GM12878 (cell line): Measurements from ENCODE around the gene TMEM72. TPM values are rescaled to one million over a fixed set of nuclear protein-coding genes. Genes with fewer than 3 reads are reported as not detected.

Source experiments
- ATAC-seq: fragments of 200-7000 bp; cut with Tn5 transposase; 3 replicates; pipeline ENCODE4 v1.9.1; 2020; ENCODE audit warnings: mild to moderate bottlenecking, moderate library complexity
- BruUV-seq: library from RNA; stranded (reverse); fragments of 400-500 nt; replicated peaks from 2 replicates; lab custom pipeline; 2021; lab: Mats Ljungman, UMichigan
- CTCF ChIA-PET: fragments of 300-600 bp; sonication (Branson Sonifier 250); formaldehyde crosslinking; extraction: SDS; loops from one replicate; lab custom pipeline; 2021; ENCODE audit warnings: inconsistent platforms; lab: Yijun Ruan, JAX
- POLR2A ChIA-PET: fragments of 350-600 bp; formaldehyde crosslinking; extraction: SDS; loops from one replicate; lab custom pipeline; 2021; ENCODE audit warnings: inconsistent platforms; lab: Charles Lee
- RAD21 ChIA-PET: fragments of 300-600 bp; sonication (Branson Sonifier 250); formaldehyde crosslinking; loops from one replicate; lab custom pipeline; 2023; ENCODE audit warnings: antibody characterized with exemption; ENCODE audit not compliant: unreplicated experiment; lab: Charles Lee
- SMC1A ChIA-PET: fragments of 300-600 bp; sonication (Branson Sonifier 250); formaldehyde crosslinking; loops from one replicate; lab custom pipeline; 2023; ENCODE audit not compliant: unreplicated experiment, uncharacterized antibody; lab: Charles Lee
- DNase-seq: peaks from one replicate; pipeline ENCODE4 v3.0.0-alpha.2; 2011; ENCODE audit warnings: low read depth, low spot score
- FAIRE-seq: peaks from 3 replicates; lab custom pipeline; 2011; peaks lifted over from hg19 to GRCh38; lab: Jason Lieb, UNC
- H2AFZ ChIP-seq: 2 replicates; pipeline ENCODE4 v1.6.0; 2011; ENCODE audit warnings: low read depth, low read length, control low read depth; ENCODE audit not compliant: control insufficient read depth
- H3K27ac ChIP-seq: 2 replicates; pipeline ENCODE4 v1.5.1; 2011; ENCODE audit warnings: control low read depth; ENCODE audit not compliant: control insufficient read depth, insufficient read depth
- H3K27me3 ChIP-seq, 2 experiments: replicated peaks in 1 of 2; 2 replicates each; pipeline versions ENCODE4 v1.6.0 to v1.6.1; 2011; ENCODE audit warnings: low read length in 1 of 2; ENCODE audit not compliant: control insufficient read depth in 2 of 2, insufficient read depth in 2 of 2
- H3K36me3 ChIP-seq, 2 experiments: 2 replicates each; pipeline ENCODE4 v1.5.1; 2011; ENCODE audit warnings: low read length in 1 of 2; ENCODE audit not compliant: control insufficient read depth in 2 of 2, insufficient read depth in 2 of 2
- H3K4me1 ChIP-seq: 2 replicates; pipeline ENCODE4 v1.6.1; 2011; ENCODE audit warnings: mild to moderate bottlenecking, low read length, moderate library complexity, mixed read lengths; ENCODE audit not compliant: control insufficient read depth, insufficient read depth
- H3K4me2 ChIP-seq: 2 replicates; pipeline ENCODE4 v1.6.0; 2011; ENCODE audit warnings: control low read depth; ENCODE audit not compliant: control insufficient read depth, insufficient read depth
- H3K4me3 ChIP-seq: fragments of 200-600 bp; sonication (generic); 2 replicates; pipeline ENCODE4 v1.5.1; 2016
- H3K79me2 ChIP-seq: 2 replicates; pipeline ENCODE4 v1.6.0; 2011; ENCODE audit warnings: low read length; ENCODE audit not compliant: control insufficient read depth, insufficient read depth
- H3K9ac ChIP-seq: 2 replicates; pipeline ENCODE4 v1.8.0; 2011; ENCODE audit warnings: low read length, control low read depth, mixed read lengths; ENCODE audit not compliant: control insufficient read depth, insufficient read depth
- H3K9me3 ChIP-seq: replicated peaks from 3 replicates; pipeline ENCODE4 v1.5.1; 2011; ENCODE audit warnings: mild to moderate bottlenecking, low read length; ENCODE audit not compliant: control insufficient read depth, insufficient read depth
- H4K20me1 ChIP-seq: 2 replicates; pipeline ENCODE4 v1.6.0; 2011; ENCODE audit not compliant: control insufficient read depth, insufficient read depth
- FOXM1 ChIP-seq: IDR thresholded peaks from 2 replicates; pipeline ENCODE4 v1.6.1; 2012; ENCODE audit warnings: low read depth, mild to moderate bottlenecking, inconsistent platforms, low read length, moderate library complexity
- IRF5 ChIP-seq: fragments of 450-650 bp; IDR thresholded peaks from 2 replicates; pipeline ENCODE4 v1.6.1; 2017; ENCODE audit warnings: borderline replicate concordance
- RAD51 ChIP-seq: fragments of 450-650 bp; IDR thresholded peaks from 2 replicates; pipeline ENCODE4 v1.6.1; 2016; ENCODE audit warnings: moderate library complexity, mild to moderate bottlenecking, inconsistent platforms
- RFX5 ChIP-seq: IDR thresholded peaks from 2 replicates; pipeline ENCODE4 v1.6.1; 2011; ENCODE audit warnings: low read depth, low read length, improper control_type of control experiment
- SKIL ChIP-seq: fragments of 450-650 bp; IDR thresholded peaks from 2 replicates; pipeline ENCODE4 v1.6.1; 2017; ENCODE audit warnings: mild to moderate bottlenecking, low read depth, inconsistent platforms; ENCODE audit not compliant: poor library complexity, severe bottlenecking
- SMARCA5 ChIP-seq: fragments of 450-650 bp; IDR thresholded peaks from 2 replicates; pipeline ENCODE4 v1.6.1; 2017; ENCODE audit warnings: mild to moderate bottlenecking
- WGBS: methylation state at CpG from one replicate; pipeline ENCODE4 v1.1.6; 2016; ENCODE audit warnings: low lambda C conversion rate; ENCODE audit not compliant: insufficient replicate concordance, insufficient coverage; ENCODE audit errors: missing lambda C conversion rate; 5-methylcytosine and 5-hydroxymethylcytosine counted together
- in situ Hi-C: fragments of 300-500 bp; cut with MboI; formaldehyde crosslinking; loops from 9 replicates; pipeline ENCODE4 v1.14.3; 2018; ENCODE audit warnings: mixed read lengths
- intact Hi-C: fragments of 100-400 bp; cut with micrococcal nuclease; formaldehyde crosslinking; loops from one replicate; pipeline ENCODE4 v1.14.2; 2022; ENCODE audit not compliant: unreplicated experiment
- polyA plus RNA-seq, 11 experiments: library from polyadenylated mRNA; depleted of rRNA in 4 of 11; unstranded in 6 of 11; stranded (reverse) in 5 of 11; fragments of >200 nt; fragmentation: Nextera tagmentation in 4 of 11; fragmentation: Illumina TruSeq in 1 of 11; extraction: Ambion mirVana in 4 of 11; extraction: Trizol in 1 of 11; gene quantifications; 1 replicate in 1 of 11; 2 replicates in 10 of 11; pipeline versions ENCODE4 v1.2.1 to v1.2.3, GENCODE V29; 2011 to 2016; ENCODE audit warnings: inconsistent platforms in 2 of 11, missing spikeins in 2 of 11, low read depth in 1 of 11
- total RNA-seq, 4 experiments: library from RNA; depleted of rRNA in 3 of 4; stranded (reverse); fragments of >200 nt in 3 of 4; fragmentation: Illumina TruSeq in 1 of 4; extraction: Trizol in 1 of 4; gene quantifications; 2 replicates each; pipeline versions ENCODE4 v1.2.1 to v1.2.3, GENCODE V29; 2013 to 2021
- TF ChIP-seq, protein P1 (sequence below): fragments of 450-650 bp; formaldehyde crosslinking; IDR thresholded peaks from 2 replicates; pipeline ENCODE4 v1.5.0; 2022; ENCODE audit warnings: mild to moderate bottlenecking, missing genetic modification characterization

Gene TMEM72
- total and polyA plus RNA-seq, 10 of the 15 experiments (the other 5 are each of a cell fraction or from before 2014, with no cell fraction given) = 0.12 TPM; not detected in 9

DNA sequence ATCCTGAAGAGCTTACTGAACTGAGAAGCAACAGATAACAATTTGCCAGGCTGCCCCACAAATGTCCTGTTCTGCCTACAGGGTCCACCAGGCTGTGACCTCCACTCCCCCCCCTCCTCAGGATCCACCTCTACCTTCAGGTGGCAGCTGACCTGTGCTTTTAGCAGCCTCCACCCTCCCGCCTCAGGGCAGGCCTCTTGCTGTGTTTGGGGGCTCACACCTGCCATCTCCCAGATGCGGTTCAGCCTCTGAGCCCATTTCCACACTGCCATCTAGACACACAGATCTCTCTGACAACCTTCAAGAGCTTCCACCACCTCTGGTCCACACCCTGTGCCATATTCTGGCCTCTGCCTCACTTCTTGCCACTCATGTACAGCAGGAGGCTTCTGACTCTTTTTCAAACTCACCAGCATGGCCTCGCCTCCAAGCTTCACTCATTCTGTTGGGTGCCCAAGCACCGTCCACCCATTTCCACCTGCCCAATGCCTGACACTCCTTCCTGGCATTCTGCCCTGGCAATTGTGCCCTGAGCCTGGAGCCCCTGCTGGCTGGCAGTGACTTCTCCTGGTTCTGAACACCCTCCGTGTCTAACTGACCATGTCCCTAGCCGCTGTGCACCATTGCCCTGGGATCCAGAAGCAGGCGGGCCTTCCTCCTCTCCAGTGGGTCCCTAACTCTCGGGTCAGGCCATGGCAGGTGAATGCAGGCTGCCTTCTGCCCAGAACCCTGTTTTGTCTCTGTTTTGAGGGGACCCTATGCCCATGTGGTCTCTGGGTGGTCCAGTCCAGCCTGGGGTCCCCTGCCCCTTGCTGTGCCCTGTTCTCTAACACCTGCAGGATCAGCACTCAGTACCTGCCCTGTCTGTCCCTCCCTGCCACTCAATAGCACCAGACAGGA, 18.5 kb downstream of the TMEM72 start:
- SMC1A ChIA-PET = interaction anchor here (1.4 kb wide), 2 partner anchors 12 to 78 kb away, joined by 3 to 6 read pairs; no protein-coding TSS in a partner anchor
- BruUV-seq = no TSS peak
- RAD21 ChIA-PET = interaction anchor here (0.7 to 0.9 kb wide), 2 partner anchors 43 to 49 kb away, joined by 3 to 4 read pairs; partner anchors contain the start of gene DEPP1
- POLR2A ChIA-PET = interaction anchor here (1.2 kb wide), 1 partner anchor 44 kb away, joined by 4 read pairs; no protein-coding TSS in a partner anchor
- no peak for TF ChIP-seq SKIL
- no peak for TF ChIP-seq RFX5
- TF ChIP-seq FOXM1 = no peak
- TF ChIP-seq RAD51 = no peak
- no peak for TF ChIP-seq IRF5
- TF ChIP-seq SMARCA5 = no peak
- TF ChIP-seq, protein P1, sequence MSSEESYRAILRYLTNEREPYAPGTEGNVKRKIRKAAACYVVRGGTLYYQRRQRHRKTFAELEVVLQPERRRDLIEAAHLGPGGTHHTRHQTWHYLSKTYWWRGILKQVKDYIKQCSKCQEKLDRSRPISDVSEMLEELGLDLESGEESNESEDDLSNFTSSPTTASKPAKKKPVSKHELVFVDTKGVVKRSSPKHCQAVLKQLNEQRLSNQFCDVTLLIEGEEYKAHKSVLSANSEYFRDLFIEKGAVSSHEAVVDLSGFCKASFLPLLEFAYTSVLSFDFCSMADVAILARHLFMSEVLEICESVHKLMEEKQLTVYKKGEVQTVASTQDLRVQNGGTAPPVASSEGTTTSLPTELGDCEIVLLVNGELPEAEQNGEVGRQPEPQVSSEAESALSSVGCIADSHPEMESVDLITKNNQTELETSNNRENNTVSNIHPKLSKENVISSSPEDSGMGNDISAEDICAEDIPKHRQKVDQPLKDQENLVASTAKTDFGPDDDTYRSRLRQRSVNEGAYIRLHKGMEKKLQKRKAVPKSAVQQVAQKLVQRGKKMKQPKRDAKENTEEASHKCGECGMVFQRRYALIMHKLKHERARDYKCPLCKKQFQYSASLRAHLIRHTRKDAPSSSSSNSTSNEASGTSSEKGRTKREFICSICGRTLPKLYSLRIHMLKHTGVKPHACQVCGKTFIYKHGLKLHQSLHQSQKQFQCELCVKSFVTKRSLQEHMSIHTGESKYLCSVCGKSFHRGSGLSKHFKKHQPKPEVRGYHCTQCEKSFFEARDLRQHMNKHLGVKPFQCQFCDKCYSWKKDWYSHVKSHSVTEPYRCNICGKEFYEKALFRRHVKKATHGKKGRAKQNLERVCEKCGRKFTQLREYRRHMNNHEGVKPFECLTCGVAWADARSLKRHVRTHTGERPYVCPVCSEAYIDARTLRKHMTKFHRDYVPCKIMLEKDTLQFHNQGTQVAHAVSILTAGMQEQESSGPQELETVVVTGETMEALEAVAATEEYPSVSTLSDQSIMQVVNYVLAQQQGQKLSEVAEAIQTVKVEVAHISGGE = no peak
- Histone ChIP-seq H3K4me3 (no peak overlapping the region), H4K20me1 (no peaks in the 10 kb centered on the region), H3K4me1 (peaks cover 8% of the 10 kb centered on the region), H3K9ac (no peak overlapping the region), H3K9me3 (no peaks in the 10 kb centered on the region), H3K27ac (no peak overlapping the region), H3K79me2 (no peaks in the 10 kb centered on the region), H3K4me2 (no peak overlapping the region), H3K36me3 (no peaks in the 10 kb centered on the region; a peak in 1 of 4 replicates), H2AFZ (no peak overlapping the region), H3K27me3 (no peaks in the 10 kb centered on the region)
- DNase-seq = no peak
- no peak for FAIRE-seq
- CTCF ChIA-PET = interaction anchor here (0.7 to 7.5 kb wide), 3 partner anchors 36 to 73 kb away, joined by 3 to 181 read pairs (median 3); partner anchors contain the start of gene DEPP1
- in situ Hi-C loops (loop anchor here (5.0 kb wide), 1 partner anchor 48 kb away; the partner anchor contains the start of gene DEPP1), intact Hi-C loops (loop anchor here (5.0 kb wide), 1 partner anchor 303 kb away; no protein-coding TSS in a partner anchor)
- ATAC-seq = no peak
- WGBS = 32% methylated on average over 8 of the region's 8 CpGs
